ENCODE measurements around the gene MED13L.

DNA sequence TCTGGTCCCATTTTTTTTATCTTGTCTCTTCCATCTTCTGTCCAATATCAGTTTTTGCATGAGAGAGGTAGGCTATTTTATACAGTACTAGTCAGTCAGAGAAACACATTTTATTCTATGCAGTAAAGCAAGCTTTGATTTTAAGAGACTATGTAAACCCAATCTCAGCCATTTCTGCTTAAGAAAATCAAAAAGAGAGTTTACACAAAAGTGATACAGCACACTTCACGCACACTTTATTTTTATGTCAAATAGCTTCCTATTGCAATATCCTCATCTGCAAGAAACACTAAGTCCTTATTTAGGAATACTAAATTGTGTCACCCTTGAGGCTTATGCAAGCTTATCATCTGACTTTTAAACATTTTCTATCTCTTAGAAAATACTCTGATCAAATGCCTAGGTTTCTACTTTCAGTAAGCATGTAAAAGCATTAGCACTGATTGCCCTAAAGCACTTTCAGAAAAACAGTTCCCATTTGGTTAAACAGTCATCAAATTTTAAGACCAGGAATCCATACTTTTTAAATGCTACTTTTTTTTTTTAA is 78.3 kb downstream of the MED13L start:
- TF ChIP-seq, protein P1, sequence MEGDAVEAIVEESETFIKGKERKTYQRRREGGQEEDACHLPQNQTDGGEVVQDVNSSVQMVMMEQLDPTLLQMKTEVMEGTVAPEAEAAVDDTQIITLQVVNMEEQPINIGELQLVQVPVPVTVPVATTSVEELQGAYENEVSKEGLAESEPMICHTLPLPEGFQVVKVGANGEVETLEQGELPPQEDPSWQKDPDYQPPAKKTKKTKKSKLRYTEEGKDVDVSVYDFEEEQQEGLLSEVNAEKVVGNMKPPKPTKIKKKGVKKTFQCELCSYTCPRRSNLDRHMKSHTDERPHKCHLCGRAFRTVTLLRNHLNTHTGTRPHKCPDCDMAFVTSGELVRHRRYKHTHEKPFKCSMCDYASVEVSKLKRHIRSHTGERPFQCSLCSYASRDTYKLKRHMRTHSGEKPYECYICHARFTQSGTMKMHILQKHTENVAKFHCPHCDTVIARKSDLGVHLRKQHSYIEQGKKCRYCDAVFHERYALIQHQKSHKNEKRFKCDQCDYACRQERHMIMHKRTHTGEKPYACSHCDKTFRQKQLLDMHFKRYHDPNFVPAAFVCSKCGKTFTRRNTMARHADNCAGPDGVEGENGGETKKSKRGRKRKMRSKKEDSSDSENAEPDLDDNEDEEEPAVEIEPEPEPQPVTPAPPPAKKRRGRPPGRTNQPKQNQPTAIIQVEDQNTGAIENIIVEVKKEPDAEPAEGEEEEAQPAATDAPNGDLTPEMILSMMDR (IDR thresholded peaks at IDR 0.05; ENCODE audit: insufficient read depth, low read length, poor library complexity, severe bottlenecking), result no peak
- no peak for TF ChIP-seq EZH2phosphoT487 (conservative IDR thresholded peaks at IDR 0.05; ENCODE audit: low read length)

Data from SU-DHL-6 (cell line).